Astrocyte of the hippocampus (primary cell): ENCODE results near the gene CAV1.

Experiments
- DNase-seq: peaks from one replicate; pipeline ENCODE4 v3.0.0; 2011; ENCODE audit warnings: low read depth, low spot score

The CAV1 gene

GRCh38 chr7:116530107-116530820 is 5.4 kb downstream of the CAV1 start:
- peak; percentile 31 for DNase-seq

GRCh38 chr7:116532102-116532688 is 7.4 kb downstream of the CAV1 start:
- no peak for DNase-seq

GRCh38 chr7:116534790-116535189 is 10.0 kb downstream of the CAV1 start:
- DNase-seq, result no peak

GRCh38 chr7:116535416-116535815 is 10.6 kb downstream of the CAV1 start:
- DNase-seq, result no peak

GRCh38 chr7:116538138-116538537 is 13.3 kb downstream of the CAV1 start:
- no peak for DNase-seq

- no peak for DNase-seq
Measured at GRCh38 chr7:116539879-116540278, 15.0 kb downstream of the CAV1 start.

- DNase-seq, result no peak
Measured at GRCh38 chr7:116540743-116541142, 15.9 kb downstream of the CAV1 start.

- DNase-seq, result no peak
Measured at GRCh38 chr7:116541951-116542350, 17.1 kb downstream of the CAV1 start.

- DNase-seq, result peak; percentile 39
Measured at GRCh38 chr7:116542618-116543017, 17.8 kb downstream of the CAV1 start.

- DNase-seq, result peak; percentile 59
Measured at GRCh38 chr7:116543664-116544063, 18.8 kb downstream of the CAV1 start.

GRCh38 chr7:116544487-116544886 is 19.7 kb downstream of the CAV1 start:
- no peak for DNase-seq

- DNase-seq, result no peak
Measured at GRCh38 chr7:116545411-116545993, 20.7 kb downstream of the CAV1 start.

GRCh38 chr7:116546054-116546453 is 21.2 kb downstream of the CAV1 start:
- DNase-seq, result no peak

- DNase-seq, result no peak
Measured at GRCh38 chr7:116546916-116547315, 22.1 kb downstream of the CAV1 start.

GRCh38 chr7:116547347-116547746 is 22.5 kb downstream of the CAV1 start:
- DNase-seq, result peak; percentile 17

GRCh38 chr7:116548506-116548905 is 23.7 kb downstream of the CAV1 start:
- no peak for DNase-seq

GRCh38 chr7:116549370-116549769 is 24.5 kb downstream of the CAV1 start:
- no peak for DNase-seq

- no peak for DNase-seq
Measured at GRCh38 chr7:116551692-116552091, 26.9 kb downstream of the CAV1 start.

GRCh38 chr7:116552602-116553001 is 27.8 kb downstream of the CAV1 start:
- no peak for DNase-seq

- no peak for DNase-seq
Measured at GRCh38 chr7:116553168-116553964, 28.5 kb downstream of the CAV1 start.

- DNase-seq, result no peak
Measured at GRCh38 chr7:116554436-116554835, 29.6 kb downstream of the CAV1 start.

GRCh38 chr7:116554911-116555310 is 30.1 kb downstream of the CAV1 start:
- DNase-seq, result no peak
